ENCODE data around the gene CADM1. TPM values are rescaled to one million over a fixed set of nuclear protein-coding genes. Genes with fewer than 3 reads are reported as not detected.

The CADM1 gene
- total RNA-seq, 1 donor from 2014 or later: 248 TPM

DNA sequence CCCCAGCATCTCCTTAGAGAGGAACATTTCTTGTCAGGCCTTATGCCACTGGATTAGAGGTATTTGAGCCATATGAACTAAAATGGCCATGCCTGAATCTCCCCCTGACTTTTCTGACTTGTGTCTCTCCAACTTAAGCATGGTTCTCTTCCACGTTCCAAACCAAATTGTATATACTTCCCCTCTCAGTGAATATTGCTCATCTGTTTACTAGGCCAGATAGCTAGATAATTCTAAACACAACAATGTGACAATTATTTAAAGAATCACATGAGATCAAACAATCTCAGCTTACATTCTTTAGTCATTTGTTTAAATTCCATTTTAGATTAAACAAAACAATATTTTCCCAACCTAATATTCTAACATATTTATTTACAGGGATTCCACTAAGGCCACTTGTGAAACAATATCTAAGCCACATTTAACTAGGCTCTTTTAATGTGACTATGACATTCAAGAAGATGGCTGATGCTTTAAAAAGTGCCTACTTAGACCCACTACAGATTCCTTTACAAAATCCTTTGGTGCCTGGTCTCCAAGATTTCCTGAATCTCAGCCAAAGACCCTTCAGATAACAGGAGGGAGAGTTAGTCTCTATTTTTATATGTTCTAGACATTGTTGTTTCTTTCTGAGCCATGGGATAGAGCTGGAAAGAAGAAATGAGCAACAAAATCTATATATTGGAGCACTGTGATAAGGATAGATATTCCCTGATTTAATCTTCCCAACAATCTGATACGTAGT lies 105.7 kb downstream of the CADM1 start:
- DNase-seq: no peak

DNA sequence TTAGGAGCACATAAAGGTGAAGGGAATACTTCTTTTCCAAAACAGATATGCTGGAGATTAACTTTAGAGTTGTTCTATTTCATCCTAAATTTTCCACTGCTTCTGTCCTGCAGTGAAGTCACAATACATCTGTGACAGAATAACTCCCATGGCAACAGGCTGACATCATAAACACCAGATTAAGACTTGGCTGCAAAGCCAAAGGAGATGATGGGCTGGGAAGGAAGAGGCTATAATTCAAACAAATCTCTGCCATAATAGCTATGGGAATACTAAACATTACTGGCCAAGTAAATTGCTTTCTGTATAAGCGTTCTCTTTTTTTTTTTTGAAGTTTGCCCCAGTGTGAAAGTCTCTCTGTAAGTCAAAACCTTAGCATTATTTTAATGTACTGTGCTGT lies 107.7 kb downstream of the CADM1 start:
- DNase-seq: no peak

DNA sequence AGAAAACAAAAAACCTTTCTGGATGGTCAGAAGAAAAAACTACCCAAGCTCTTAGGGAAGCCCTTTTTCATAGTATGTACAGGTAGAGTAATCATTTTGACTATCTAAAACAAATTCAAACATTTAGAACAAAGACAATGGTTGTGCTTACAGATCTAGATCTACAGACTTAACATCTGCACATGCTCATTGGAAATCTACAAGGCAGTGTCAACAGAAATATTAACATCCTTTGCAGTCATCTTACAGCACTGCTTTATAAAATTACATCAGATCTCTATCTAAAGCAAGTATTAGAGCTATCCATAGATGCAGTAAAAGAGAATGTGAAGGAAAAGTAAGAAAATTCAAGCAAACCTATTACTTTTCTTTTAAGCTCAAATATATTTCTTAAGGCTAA lies 110.3 kb downstream of the CADM1 start:
- no peak for DNase-seq

DNA sequence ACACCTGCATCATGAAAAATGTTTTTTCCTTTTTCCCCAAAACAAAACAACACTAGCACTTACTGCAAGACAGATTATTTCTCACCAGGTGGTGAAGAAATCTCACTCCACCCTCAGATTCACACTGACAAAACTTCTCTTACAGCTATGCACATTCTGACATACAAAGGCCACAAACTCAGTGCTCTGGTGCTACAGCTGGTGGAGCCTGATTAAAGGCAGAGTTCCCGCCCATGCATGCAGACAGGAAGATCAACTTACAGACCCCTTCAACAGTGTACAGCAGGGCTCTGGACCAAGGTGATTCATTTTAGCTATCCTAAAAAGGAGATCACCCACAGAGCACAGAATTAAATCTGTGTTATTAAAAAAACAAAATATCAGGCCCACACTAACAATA lies 112.6 kb downstream of the CADM1 start:
- no peak for DNase-seq

DNA sequence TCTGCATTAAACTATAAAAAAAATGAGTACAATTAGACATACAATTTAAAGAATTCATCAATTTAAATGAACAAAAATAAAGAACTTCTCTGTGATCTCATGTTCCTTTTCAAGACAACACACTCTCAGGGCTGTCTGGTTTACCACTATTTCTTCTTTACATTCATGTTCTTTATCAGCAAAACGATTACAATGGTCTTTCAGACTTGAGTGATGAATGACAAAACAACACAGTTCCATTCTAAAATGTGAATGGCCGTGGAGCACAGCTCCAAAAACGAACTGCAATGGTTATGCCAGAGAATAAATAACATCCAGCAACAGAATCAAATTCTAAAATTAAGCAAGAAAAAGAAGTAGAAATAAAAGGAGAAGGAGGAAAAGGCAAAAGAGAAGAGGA lies 113.1 kb downstream of the CADM1 start:
- no peak for DNase-seq

DNA sequence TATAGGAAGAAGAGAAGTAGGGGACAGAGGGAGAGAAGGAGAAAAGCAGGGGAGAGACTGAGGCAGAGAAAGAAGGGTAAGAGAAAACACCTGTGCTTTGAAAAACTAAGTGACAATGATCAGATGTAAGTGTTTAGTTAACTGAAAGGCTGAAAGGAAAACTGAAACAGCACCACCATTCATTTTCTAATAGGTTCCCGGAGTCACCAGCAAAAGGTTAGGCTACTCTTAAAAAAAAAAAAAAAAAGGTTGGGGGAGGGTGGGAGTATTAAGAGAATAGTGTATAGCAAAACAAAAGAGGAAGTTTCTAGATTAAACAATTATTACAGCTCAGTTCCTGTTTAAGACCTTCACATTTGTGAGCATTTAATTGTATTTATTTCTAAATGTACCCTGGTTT lies 113.8 kb downstream of the CADM1 start:
- DNase-seq: no peak

DNA sequence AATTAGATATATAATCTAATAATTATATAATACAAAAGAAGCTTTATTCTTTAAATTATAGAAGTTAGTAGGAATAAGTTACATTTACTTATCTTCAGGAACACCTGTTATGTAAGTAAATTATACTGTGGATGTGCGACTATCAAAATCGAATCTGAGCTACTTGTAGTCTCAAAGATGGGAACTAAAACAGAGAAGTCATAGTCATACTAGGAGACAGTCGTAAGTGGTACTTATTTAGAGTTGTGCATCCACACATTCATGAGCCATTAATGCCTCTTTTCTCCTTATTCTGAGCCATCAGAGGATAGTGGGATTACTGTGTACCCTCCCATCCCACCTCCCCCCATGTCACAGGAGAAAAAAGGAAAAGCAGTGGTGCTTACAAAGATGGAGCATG lies 114.4 kb downstream of the CADM1 start:
- no peak for DNase-seq

DNA sequence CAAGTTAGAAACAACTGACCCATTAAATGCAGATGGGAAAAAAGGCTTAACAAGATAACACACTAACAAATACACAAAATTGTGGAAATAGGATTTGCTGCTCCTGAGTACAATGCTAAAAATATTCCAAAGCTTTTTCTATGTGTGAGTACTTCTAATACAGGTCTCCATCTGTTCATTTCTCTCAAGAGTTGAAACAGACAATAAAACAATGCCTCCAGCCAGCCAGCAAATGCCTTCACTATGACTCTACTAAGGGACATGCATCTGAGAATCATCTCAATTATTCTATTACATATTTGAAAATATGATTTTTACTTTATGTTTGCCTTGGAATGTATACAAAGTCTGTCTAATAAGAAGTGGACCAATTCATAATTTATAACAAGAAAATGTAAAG lies 119.0 kb downstream of the CADM1 start:
- no peak for DNase-seq

DNA sequence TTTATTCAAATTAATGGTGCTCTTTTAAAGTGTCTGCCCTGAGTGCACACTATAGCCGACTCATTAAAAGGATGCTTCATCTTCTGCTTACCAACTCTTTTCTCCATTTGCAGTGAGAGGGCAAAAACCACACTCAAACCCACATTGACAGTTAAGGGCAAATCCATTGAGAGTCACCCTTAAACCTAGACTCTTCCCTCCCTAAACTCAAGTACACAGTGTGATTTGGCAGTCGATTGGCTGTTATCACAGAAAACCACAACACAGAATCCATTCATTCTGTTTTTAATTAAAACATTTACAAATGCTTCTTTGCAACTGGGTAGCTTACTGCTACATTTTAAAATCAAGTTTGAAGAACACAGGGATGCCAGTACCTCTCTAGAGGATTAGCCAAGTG lies 120.0 kb downstream of the CADM1 start:
- DNase-seq: no peak

DNA sequence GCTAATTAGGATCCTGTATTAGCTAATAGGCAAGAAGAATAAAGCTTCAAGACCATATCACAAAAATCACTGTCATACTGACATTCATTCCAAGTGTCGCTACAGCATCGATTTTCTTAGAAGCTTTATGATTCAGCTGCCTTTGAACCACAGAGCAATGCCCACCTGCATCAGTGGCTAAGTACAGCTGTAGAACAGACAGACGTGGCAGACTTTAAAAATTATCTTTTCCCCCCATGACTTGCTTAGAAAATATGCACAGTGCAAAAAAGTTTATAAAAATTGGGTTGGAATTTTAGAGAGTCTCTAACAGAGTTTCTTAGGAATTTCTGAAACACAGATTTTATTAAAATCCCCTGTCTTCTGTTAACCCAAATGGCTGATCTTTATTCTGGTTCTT lies 120.8 kb downstream of the CADM1 start:
- DNase-seq: no peak

DNA sequence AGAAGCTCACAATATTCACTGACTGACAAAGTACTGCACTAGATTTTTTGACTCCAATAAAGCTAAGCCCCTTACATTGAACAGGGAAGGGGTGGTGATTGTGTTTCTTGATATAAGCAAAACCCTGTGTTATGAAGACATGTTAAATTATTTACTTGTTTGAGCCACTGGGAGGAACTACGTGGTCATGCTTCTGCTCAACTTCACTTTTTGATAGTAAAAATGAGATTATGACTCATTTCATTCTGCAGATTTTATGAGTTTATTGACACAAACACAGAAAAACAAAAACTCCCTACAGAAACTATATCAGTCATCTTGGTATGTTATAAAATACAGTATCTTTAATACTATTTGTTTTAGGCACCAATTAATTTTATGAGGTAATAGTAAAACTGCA lies 124.7 kb downstream of the CADM1 start:
- no peak for DNase-seq

DNA sequence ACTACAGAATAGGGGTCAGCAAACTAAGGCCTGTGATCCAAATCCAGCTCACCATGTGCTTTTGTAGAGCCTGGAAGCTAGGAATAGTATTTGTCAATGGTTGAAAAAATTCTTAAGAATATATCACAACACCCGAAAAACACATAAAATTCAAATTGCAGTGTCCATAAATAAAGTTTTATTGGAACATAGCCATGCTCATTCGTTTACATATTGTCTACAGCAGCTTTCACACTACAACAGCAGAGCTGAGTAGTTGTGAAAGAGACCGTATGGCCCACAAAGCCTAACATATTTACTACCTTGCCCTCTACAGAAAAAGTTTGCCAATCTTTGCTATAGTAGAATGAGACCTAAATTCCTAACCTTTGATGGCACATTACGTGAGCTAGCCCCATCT lies 125.7 kb downstream of the CADM1 start:
- no peak for DNase-seq

DNA sequence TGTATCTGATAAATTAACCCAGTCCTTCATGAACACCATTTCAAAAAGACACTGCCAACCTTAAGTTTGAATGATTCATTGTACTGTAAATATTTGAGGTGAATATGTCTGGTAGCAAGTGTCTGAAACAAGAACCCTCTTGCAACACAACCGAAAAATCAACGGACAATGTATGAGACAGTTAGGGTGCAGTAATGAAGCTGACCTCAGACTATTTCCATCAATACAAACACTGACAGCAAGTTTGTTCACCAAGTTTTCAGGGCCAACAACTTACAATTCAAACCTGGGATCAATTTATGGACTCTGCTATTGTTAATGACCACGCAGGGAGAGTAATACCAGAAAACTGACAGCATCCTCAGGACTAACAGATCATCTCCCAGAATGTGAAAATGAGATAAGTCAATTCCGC lies 126.3 kb downstream of the CADM1 start:
- DNase-seq: no peak

DNA sequence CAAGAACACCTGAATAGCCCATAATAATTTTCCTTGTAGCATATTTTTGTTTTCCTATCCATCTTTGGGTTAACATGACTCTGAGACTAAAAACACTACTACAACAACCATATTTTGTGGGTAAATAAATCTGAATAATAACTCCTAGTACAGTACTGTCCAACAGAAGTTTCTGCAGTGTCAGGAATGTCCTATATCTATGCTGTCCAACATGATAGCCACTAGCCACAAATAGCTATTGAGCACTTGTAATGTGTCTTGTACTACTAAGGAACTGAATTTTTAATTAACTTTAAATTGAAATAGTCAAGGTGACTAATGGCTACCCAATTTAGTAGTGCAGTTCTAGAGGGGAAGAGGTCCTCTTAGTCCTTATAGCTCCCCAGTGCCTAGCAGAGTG lies 135.6 kb downstream of the CADM1 start:
- no peak for DNase-seq

DNA sequence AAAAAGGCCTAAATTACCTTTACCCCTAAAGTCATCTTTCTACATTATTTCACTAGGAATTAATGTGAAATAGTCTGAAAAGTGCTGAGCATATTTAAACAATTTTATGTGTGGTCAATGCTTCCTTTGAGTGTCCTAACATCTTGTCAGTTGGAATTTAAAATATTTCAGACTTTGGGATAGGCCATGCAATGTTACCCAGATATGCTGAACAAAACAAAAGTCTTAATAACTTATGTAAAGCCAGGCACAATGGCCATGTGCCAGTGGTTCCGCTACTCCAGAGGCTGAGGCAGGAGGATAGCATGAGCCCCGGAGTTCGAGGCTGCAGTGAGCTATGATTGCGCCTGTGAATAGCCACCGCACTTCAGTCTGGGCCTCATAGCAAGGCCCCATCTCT lies 137.4 kb downstream of the CADM1 start:
- no peak for DNase-seq

DNA sequence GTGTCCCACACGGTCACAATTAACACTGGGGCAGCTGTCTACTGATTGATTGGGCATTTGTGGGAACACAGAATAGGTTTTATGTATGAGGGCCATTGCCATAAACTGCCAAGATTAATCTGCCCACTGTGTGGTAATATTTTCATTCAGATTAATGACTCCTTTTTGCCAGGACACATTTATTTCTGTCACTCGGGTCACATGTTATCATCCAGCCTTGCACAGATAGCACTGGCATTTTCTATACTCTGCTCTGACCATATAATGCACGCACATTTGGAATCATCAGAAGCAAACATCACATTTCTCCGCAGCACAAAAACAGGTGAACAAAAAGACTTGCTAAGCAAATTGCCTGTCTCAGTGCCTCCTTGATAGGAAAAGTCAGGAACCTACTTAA lies 138.3 kb downstream of the CADM1 start:
- DNase-seq: no peak

DNA sequence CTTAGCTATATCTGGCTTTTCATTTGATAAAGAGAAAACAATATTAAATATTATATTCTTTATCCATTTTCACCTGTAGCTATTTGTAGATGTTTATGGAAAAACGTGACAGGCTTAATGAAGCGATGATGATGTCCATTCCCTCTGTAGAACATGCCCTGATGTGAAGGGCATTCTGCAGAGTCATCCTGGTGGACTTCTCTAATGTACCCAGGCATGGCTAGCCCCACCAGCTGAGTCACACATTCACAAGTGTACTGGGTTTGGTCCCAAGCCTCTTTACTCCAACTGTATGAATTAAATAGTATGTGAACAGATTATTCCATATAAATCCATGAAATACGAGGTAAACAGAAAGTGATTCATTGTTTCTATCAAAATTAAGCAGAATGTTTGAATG lies 139.3 kb downstream of the CADM1 start:
- no peak for DNase-seq

DNA sequence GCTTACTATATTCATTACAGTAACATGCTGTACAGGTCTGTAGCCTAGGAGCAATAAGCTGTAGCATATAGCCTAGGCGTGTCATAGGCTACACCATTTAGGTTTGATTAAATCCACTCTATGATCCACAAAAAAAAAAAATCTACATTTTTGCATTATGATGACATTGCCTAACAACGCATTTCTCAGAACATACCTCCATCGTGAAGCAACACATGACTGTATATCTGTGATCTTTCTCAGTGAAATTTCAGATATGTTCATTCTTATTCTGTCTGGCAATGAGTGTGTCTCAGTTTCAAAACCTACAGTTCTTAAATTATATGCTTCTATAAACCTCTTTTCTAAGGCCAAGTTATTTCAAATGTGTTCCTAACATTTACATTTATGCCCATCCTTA lies 140.3 kb downstream of the CADM1 start:
- DNase-seq: no peak

DNA sequence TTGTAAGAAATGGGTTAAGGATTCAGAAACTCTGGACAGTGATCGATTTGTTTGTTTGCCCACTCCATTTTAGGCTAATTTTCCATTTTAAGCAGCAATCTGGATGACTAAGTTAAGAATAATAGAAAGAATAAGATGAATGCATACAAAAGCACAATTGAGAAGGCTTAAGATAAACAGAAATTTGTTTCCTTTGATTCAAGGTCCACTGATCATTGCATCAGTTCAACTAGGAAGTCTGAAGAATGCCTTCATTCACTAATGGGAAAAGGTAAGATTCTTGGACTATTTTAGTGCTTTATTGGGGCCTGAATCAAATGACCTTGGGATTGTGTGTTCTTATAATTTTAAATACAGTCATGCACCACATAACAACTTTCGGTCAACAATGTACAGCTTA lies 140.8 kb downstream of the CADM1 start:
- DNase-seq: no peak

DNA sequence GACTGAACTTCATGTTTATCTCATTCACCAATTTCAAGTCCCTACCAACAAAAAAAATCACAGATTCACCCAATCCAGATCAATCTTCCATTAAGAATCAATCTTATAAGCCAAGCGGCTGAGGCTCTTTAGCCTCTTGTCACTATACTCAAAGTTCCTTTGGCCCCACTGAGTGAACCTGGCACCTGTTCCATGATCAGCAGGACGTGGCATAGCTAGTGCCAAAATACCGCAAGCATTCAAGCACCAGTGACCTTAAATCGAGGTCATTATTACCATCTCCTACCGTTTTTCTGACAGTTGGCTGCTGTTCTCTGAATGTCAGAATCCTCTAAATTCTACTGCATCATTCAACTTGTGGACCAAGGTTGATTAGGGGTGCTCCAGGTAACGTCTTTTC lies 141.2 kb downstream of the CADM1 start:
- no peak for DNase-seq

DNA sequence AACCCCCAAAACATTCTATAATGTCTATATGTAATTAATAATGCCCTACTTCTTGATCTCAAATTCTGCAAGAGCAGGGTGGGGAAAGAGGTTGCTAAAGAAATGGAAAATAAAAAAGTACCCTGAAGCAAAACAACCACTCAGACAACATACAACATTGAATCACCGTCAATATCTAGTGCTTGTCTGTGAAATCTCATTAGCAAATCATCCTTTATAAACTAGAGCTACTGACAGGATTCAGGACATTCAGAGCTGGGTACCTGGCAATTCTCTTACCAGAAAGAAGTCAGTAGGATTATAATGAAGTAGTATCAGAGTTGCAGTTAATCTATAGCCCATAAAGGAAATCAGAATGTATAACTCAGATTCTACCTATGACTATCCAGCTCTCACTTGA lies 143.2 kb downstream of the CADM1 start:
- DNase-seq: no peak

DNA sequence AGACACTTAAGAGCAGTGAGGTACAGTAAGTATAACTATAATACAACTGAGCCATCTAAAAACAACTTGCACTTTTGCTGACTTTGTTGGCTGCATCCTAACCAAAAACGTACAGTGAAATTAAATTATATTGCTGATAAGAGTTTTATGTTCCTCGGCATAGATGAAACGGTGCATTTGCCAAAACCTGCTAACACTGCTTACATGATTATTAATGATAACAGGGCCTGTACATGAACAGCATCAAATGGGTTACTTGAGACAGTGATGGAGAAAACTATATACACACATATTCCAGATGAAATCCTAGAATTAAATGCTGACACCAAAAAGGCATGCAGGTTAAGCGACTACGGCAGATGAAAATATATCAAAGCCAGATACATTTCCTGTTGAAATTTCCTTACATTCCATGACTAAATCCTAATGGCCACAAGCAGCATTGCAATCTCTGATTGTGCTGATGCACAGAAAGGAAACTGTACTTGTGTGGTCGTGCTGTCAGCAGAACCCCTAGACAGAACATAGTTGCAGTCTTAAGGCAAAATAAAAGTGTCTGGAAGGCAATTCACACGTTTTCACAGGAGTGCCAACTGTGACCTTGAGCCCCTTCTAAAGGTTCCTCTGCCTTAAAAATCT lies 143.9 kb downstream of the CADM1 start:
- no peak for DNase-seq

DNA sequence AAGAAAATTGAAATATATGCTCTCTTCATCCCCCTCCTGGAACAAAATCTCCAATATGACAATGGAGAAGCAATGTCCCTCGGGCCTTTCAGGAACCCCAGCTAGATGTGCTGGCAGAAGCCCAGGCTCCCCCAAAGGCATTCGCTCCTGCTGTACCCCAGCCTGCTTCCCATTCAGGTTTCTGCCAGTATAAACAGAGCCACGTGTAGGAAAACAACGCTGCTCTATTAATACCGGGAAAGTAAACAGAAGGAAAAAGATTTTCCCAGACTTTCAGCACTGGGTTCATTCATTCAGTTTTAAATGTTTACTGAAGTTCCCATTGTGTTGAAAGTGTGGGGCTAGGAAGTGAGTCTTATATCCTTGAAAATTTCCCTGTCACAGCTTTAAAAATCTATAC lies 147.1 kb downstream of the CADM1 start:
- DNase-seq: no peak

DNA sequence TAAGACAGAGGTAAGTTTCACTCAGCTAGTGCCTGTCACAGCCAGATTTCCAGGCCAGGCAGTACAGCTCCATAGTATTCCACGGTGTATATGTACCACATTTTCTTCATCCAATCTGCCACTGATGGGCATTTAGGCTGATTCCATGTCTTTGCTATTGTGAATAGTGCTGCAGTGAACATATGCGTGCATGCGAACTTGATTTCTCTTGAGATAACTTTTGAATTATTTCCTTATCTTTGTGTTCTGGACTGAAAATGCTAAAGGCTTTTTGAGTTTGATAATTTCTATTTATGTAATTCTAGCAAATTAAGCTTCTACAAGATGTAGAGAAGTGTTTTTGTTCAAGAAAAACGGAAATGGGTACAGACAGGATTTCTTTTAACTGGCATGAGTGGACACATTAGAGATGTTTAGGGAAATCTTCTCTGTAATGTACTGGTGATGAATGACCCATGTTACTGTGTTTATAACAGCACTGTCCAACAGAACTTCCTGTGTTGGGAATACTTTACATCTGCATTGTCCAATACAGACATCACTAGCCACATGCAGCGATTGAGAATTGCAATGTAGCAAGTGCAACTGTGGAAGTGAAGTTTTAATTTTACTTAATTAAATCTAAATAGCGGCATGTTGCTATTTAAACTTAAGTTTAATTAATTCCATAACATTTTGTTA lies 151.3 kb downstream of the CADM1 start:
- no peak for DNase-seq

Measured in occipital lobe (tissue), 2 donors.